Measurements from ENCODE around the gene HHIP. TPM values are rescaled to one million over a fixed set of nuclear protein-coding genes. Genes with fewer than 3 reads are reported as not detected.

The HHIP gene
- total RNA-seq, 1 experiment from 2014 or later, result not detected

DNA sequence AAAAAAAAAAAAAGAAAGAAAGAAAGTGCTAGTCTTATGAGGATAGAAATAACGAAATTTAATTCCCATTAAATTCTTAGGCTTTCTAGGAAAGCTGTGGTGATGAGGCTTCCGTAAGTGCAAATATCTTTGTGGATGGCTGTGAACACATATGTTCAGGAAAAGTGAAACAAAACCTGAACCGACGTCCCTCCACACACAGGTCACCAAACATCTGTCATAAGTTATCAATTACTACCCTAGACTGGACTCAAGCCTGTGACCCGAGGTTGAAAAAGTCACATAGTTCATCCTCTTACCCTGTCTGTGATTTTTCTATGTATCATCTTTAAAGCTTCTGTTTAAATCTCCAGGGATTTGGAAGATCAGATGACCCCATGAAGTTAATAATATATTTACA is 24.8 kb downstream of the HHIP start:
- RAD21 ChIA-PET (ENCODE audit: low non-redundant PET in 1 of 2, low total read pairs in 2 of 2, uncharacterized antibody in 2 of 2, unreplicated experiment in 2 of 2), result no interaction called here
- TF ChIP-seq, protein P1, sequence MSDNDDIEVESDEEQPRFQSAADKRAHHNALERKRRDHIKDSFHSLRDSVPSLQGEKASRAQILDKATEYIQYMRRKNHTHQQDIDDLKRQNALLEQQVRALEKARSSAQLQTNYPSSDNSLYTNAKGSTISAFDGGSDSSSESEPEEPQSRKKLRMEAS (IDR thresholded peaks at IDR 0.05), result no peak
- TF ChIP-seq EZH2phosphoT487 (IDR thresholded peaks at IDR 0.05; ENCODE audit: borderline replicate concordance) (no peak), ELF1 (IDR thresholded peaks at IDR 0.05; ENCODE audit: borderline replicate concordance, low read depth) (no peak), CEBPB (IDR thresholded peaks at IDR 0.05; ENCODE audit: low read depth) (no peak), RAD21 (IDR thresholded peaks at IDR 0.05; ENCODE audit: low read depth) (no peak), POLR2AphosphoS5 (IDR thresholded peaks at IDR 0.05; ENCODE audit: low read depth, low read length) (no peak), ZFX (IDR thresholded peaks at IDR 0.05) (no peak), CBX3 (IDR thresholded peaks at IDR 0.05; ENCODE audit: low read depth) (no peak), SIN3A (IDR thresholded peaks at IDR 0.05; ENCODE audit: low read depth) (no peak), JUND (IDR thresholded peaks at IDR 0.05) (no peak), CTCF (IDR thresholded peaks at IDR 0.05 in 2 of 3, conservative IDR thresholded peaks at IDR 0.05 in 1 of 3; ENCODE audit: borderline replicate concordance in 1 of 3, insufficient read depth in 1 of 3, low read depth in 2 of 3, low read length in 2 of 3) (no peak), EGR1 (IDR thresholded peaks at IDR 0.05; ENCODE audit: low read depth) (no peak), FOSL1 (IDR thresholded peaks at IDR 0.05; ENCODE audit: low read depth) (no peak), SP1 (IDR thresholded peaks at IDR 0.05; ENCODE audit: low read depth) (no peak), TCF7L2 (IDR thresholded peaks at IDR 0.05; ENCODE audit: borderline replicate concordance, extremely low read depth, insufficient read depth, insufficient read length) (no peak), SRF (IDR thresholded peaks at IDR 0.05; ENCODE audit: low read depth) (no peak), ZNF274 (IDR thresholded peaks at IDR 0.05; ENCODE audit: low read depth, low read length) (no peak), POLR2A (IDR thresholded peaks at IDR 0.05; ENCODE audit: borderline replicate concordance, extremely low read depth, insufficient read depth, insufficient read length) (no peak)
- TF ChIP-seq, protein P2, sequence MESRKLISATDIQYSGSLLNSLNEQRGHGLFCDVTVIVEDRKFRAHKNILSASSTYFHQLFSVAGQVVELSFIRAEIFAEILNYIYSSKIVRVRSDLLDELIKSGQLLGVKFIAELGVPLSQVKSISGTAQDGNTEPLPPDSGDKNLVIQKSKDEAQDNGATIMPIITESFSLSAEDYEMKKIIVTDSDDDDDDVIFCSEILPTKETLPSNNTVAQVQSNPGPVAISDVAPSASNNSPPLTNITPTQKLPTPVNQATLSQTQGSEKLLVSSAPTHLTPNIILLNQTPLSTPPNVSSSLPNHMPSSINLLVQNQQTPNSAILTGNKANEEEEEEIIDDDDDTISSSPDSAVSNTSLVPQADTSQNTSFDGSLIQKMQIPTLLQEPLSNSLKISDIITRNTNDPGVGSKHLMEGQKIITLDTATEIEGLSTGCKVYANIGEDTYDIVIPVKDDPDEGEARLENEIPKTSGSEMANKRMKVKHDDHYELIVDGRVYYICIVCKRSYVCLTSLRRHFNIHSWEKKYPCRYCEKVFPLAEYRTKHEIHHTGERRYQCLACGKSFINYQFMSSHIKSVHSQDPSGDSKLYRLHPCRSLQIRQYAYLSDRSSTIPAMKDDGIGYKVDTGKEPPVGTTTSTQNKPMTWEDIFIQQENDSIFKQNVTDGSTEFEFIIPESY (IDR thresholded peaks at IDR 0.05; ENCODE audit: extremely low read depth, insufficient replicate concordance, low read length), result no peak
- TF ChIP-seq, protein P3, sequence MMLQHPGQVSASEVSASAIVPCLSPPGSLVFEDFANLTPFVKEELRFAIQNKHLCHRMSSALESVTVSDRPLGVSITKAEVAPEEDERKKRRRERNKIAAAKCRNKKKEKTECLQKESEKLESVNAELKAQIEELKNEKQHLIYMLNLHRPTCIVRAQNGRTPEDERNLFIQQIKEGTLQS (IDR thresholded peaks at IDR 0.05), result no peak

More for the DNA sequence above, 24.8 kb downstream of the HHIP start:
- H3K27ac ChIP-seq (ENCODE audit: low read depth, low read length), result no peak overlapping the region
- intact Hi-C loops (cut with micrococcal nuclease), result no loop called here
- H3K9me2 ChIP-seq (ENCODE audit: insufficient read depth), result no peaks in the 10 kb centered on the region
- H3K36me3 ChIP-seq (ENCODE audit: control insufficient read depth in 1 of 2, insufficient read depth in 2 of 2, low read length in 2 of 2), result no peaks in the 10 kb centered on the region
- no peaks in the 10 kb centered on the region for H3K79me2 ChIP-seq (ENCODE audit: insufficient read depth, low read length)
- no peak for DNase-seq (ENCODE audit: low read depth, low spot score)
- H3K4me2 ChIP-seq (ENCODE audit: low read length), result no peak overlapping the region
- ATAC-seq, result no peak
- POLR2A ChIA-PET, result no interaction called here
- no peaks in the 10 kb centered on the region for H3K27me3 ChIP-seq (ENCODE audit: insufficient read depth, low read length)
- H3K9me3 ChIP-seq (ENCODE audit: control insufficient read depth in 1 of 2, insufficient read depth in 1 of 2, low read depth in 1 of 2, low read length in 2 of 2), result no peaks in the 10 kb centered on the region
- CTCF ChIA-PET, result no interaction called here
- H3K9ac ChIP-seq (ENCODE audit: low read length), result no peak overlapping the region
- H4K20me1 ChIP-seq (ENCODE audit: insufficient read depth), result no peaks in the 10 kb centered on the region
- H3K4me3 ChIP-seq (replicated peaks in 1 of 2; ENCODE audit: low read depth in 1 of 2, low read length in 2 of 2), result no peak overlapping the region
- BruUV-seq (replicated peaks), result no TSS peak
- H2AFZ ChIP-seq (ENCODE audit: low read depth, low read length, poor library complexity, severe bottlenecking), result no peak overlapping the region
- peaks cover 0 to 10% of the 10 kb centered on the region in 2 experiments; a peak in 2 of 4 replicates for H3K4me1 ChIP-seq (ENCODE audit: control insufficient read depth in 1 of 2, insufficient read depth in 2 of 2, low read length in 2 of 2)
